GM23338 (cell line): Measurements from ENCODE around the gene GUCY2C. TPM values are rescaled to one million over a fixed set of nuclear protein-coding genes. Genes with fewer than 3 reads are reported as not detected.

Source experiments
- ATAC-seq: fragments of 200-7000 bp; cut with Tn5 transposase; 3 replicates; pipeline ENCODE4 v1.9.1; 2020
- DNase-seq: peaks from one replicate; pipeline ENCODE4 v3.0.0-alpha.2; 2015; ENCODE audit warnings: low spot score
- H2AFZ ChIP-seq: fragments of 200-600 bp; sonication (generic); 2 replicates; pipeline ENCODE4 v1.8.0; 2016; ENCODE audit warnings: antibody characterized with exemption, mild to moderate bottlenecking, moderate library complexity
- H3F3A ChIP-seq: fragments of 200-600 bp; sonication (generic); replicated peaks from 2 replicates; pipeline ENCODE4 v1.8.0; 2017; ENCODE audit warnings: antibody characterized with exemption, mixed run types, low read depth
- H3K27ac ChIP-seq: fragments of 200-600 bp; sonication (generic); 2 replicates; pipeline ENCODE4 v1.6.1; 2016; ENCODE audit warnings: low read depth
- H3K27me3 ChIP-seq: fragments of 200-600 bp; sonication (generic); 2 replicates; pipeline ENCODE4 v1.8.0; 2016; ENCODE audit warnings: mild to moderate bottlenecking, mixed run types, moderate library complexity; ENCODE audit not compliant: insufficient read depth
- H3K36me3 ChIP-seq: fragments of 200-600 bp; sonication (generic); 2 replicates; pipeline ENCODE4 v1.8.0; 2016; ENCODE audit warnings: mild to moderate bottlenecking; ENCODE audit not compliant: insufficient read depth
- H3K4me1 ChIP-seq: fragments of 200-600 bp; sonication (generic); 2 replicates; pipeline ENCODE4 v1.8.0; 2016; ENCODE audit warnings: mild to moderate bottlenecking, moderate library complexity; ENCODE audit not compliant: insufficient read depth
- H3K4me2 ChIP-seq: fragments of 200-600 bp; sonication (generic); 2 replicates; pipeline ENCODE4 v1.7.1; 2017; ENCODE audit warnings: mixed run types
- H3K4me3 ChIP-seq: fragments of 200-600 bp; sonication (generic); 2 replicates; pipeline ENCODE4 v1.6.1; 2016; ENCODE audit warnings: mixed run types
- H3K79me2 ChIP-seq: fragments of 200-600 bp; sonication (generic); replicated peaks from 2 replicates; pipeline ENCODE4 v1.8.0; 2017; ENCODE audit warnings: mild to moderate bottlenecking; ENCODE audit not compliant: insufficient read depth
- H3K9me2 ChIP-seq: fragments of 200-600 bp; sonication (generic); 2 replicates; pipeline ENCODE4 v1.8.0; 2017; ENCODE audit not compliant: insufficient read depth
- H4K20me1 ChIP-seq: fragments of 200-600 bp; sonication (generic); replicated peaks from 2 replicates; pipeline ENCODE4 v1.8.0; 2017; ENCODE audit warnings: mild to moderate bottlenecking; ENCODE audit not compliant: insufficient read depth
- H3K27ac Mint-ChIP-seq: 2 replicates; pipeline ENCODE4 v1.8.0; 2020; ENCODE audit warnings: inconsistent platforms, mild to moderate bottlenecking, moderate library complexity, mixed read lengths
- H3K27me3 Mint-ChIP-seq: 3 replicates; pipeline ENCODE4 v1.8.0; 2022; ENCODE audit warnings: low read depth, mild to moderate bottlenecking, moderate library complexity, mixed read lengths, inconsistent platforms; ENCODE audit not compliant: insufficient read depth, poor library complexity
- H3K36me3 Mint-ChIP-seq: 3 replicates; pipeline ENCODE4 v1.8.0; 2021; ENCODE audit warnings: low read depth, mild to moderate bottlenecking, inconsistent platforms, moderate library complexity, mixed read lengths
- H3K4me1 Mint-ChIP-seq: 3 replicates; pipeline ENCODE4 v1.8.0; 2020; ENCODE audit warnings: mild to moderate bottlenecking, inconsistent platforms, mixed read lengths
- H3K4me3 Mint-ChIP-seq: 3 replicates; pipeline ENCODE4 v1.8.0; 2021; ENCODE audit warnings: moderate library complexity, mild to moderate bottlenecking, inconsistent platforms, mixed read lengths
- H3K9me3 Mint-ChIP-seq: 3 replicates; pipeline ENCODE4 v1.8.0; 2020; ENCODE audit warnings: moderate library complexity, mild to moderate bottlenecking, inconsistent platforms, mixed read lengths
- CREB1 ChIP-seq: fragments of 250-450 bp; sonication (Bioruptor Pico); IDR thresholded peaks from 2 replicates; pipeline ENCODE4 v1.5.0; 2020; ENCODE audit warnings: low read depth, mild to moderate bottlenecking, moderate library complexity
- ETS1 ChIP-seq: IDR thresholded peaks from 2 replicates; pipeline ENCODE4 v1.6.1; 2016; ENCODE audit warnings: antibody characterized with exemption
- EZH2 ChIP-seq: fragments of 200-600 bp; sonication (generic); IDR thresholded peaks from one replicate; pipeline ENCODE4 v1.8.0; 2017; ENCODE audit warnings: antibody characterized with exemption, mild to moderate bottlenecking, low read depth; ENCODE audit not compliant: unreplicated experiment
- EZH2phosphoT487 ChIP-seq: fragments of 200-600 bp; sonication (generic); IDR thresholded peaks from one replicate; pipeline ENCODE4 v1.8.1; 2018; ENCODE audit warnings: antibody characterized with exemption; ENCODE audit not compliant: unreplicated experiment
- JUNB ChIP-seq: IDR thresholded peaks from one replicate; pipeline ENCODE4 v1.6.1; 2016; ENCODE audit warnings: antibody characterized with exemption; ENCODE audit not compliant: unreplicated experiment
- NANOG ChIP-seq: IDR thresholded peaks from 2 replicates; pipeline ENCODE4 v1.6.1; 2016; ENCODE audit warnings: antibody characterized with exemption, borderline replicate concordance
- POLR2AphosphoS5 ChIP-seq: IDR thresholded peaks from 2 replicates; pipeline ENCODE4 v1.6.1; 2016; ENCODE audit warnings: antibody characterized with exemption, low read depth
- REST ChIP-seq: IDR thresholded peaks from one replicate; pipeline ENCODE4 v1.6.1; 2018; ENCODE audit warnings: antibody characterized with exemption; ENCODE audit not compliant: unreplicated experiment
- STAT1 ChIP-seq: IDR thresholded peaks from one replicate; pipeline ENCODE4 v1.6.1; 2016; ENCODE audit warnings: antibody characterized with exemption; ENCODE audit not compliant: unreplicated experiment
- ZNF114 ChIP-seq: fragments of 250-450 bp; sonication (Bioruptor Pico); IDR thresholded peaks from 2 replicates; pipeline ENCODE4 v1.5.0; 2020; ENCODE audit warnings: mild to moderate bottlenecking, moderate library complexity
- ZNF331 ChIP-seq: fragments of 250-450 bp; sonication (Bioruptor Pico); IDR thresholded peaks from 2 replicates; pipeline ENCODE4 v1.5.0; 2020; ENCODE audit warnings: low read depth, mild to moderate bottlenecking, moderate library complexity
- polyA plus RNA-seq: library from polyadenylated mRNA; unstranded; fragments of >200 nt; fragmentation: Nextera tagmentation; extraction: Ambion mirVana; gene quantifications from 2 replicates; pipeline ENCODE4 v1.2.1, GENCODE V29; 2016
- total RNA-seq: library from RNA; depleted of rRNA; stranded (reverse); fragments of >200 nt; shearing (Covaris generic); gene quantifications from 2 replicates; pipeline ENCODE4 v1.2.3, GENCODE V29; 2014
- TF ChIP-seq, protein P1 (sequence below), 2 experiments: fragments of 200-600 bp in 1 of 2; sonication (generic) in 1 of 2; conservative IDR thresholded peaks; 2 replicates each; pipeline versions ENCODE4 v1.5.1 to v1.6.1; 2016 to 2017; ENCODE audit warnings: antibody characterized with exemption in 2 of 2, low read depth in 2 of 2, mild to moderate bottlenecking in 2 of 2, moderate library complexity in 1 of 2

The GUCY2C gene
- total and polyA plus RNA-seq, 2 experiments from 2014 or later: 2.1 to 3.1 TPM

DNA sequence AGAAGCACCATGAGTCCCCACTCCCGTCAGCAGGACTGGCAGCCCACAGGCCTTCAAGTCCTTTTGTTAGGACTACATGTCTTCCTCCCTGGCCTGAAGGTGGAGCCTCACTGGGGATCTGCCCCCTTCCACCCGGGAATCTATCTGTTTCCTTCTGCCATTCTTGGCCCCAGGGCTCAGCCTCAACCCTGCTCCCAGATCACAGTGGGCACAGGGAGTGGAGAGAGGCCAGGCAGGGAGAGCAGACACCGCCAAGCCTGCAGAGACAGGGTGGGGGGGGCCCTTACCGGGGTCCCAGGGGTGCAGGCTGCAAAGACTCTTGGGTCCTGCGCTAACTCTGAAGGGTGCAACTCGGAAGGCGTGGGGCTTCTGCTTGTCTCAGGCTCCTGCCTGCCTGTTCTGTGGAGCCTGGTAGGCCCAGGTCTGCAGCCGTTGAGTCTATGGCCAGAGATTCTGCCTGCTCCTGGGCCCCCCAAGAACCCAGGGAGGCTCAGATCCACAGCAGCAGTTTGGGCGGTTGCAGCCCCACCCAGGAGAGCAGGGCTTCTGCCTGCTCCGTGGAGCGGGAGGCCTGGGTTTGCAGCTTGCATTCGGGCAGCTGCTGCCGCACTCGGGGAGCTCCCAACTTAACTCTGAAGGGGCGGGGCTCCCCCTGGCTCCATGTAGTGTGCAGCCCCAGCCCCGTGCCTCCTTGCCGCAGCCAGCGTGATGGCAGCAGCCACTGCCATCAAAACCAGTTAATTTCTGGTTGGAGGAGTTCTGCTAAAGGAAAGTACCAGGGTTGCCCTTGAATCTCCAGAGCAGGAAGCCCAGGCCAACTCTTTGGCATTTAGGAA is 107.0 kb downstream of the GUCY2C start (continued):
- no peak for TF ChIP-seq EZH2

GRCh38 chr12:14588571-14588970 is 107.8 kb downstream of the GUCY2C start:
- Mint-ChIP-seq H3K4me3 (no peak overlapping the region), H3K27me3 (peaks cover 11% of the 10 kb centered on the region), H3K27ac (no peak overlapping the region), H3K9me3 (peaks cover 3% of the 10 kb centered on the region; the same call in 1 of the 3 replicates), H3K36me3 (no peaks in the 10 kb centered on the region), H3K4me1 (no peaks in the 10 kb centered on the region; the same call in 2 of the 3 replicates)
- no peak for DNase-seq
- Histone ChIP-seq H3K27ac (no peak overlapping the region), H3K4me3 (no peak overlapping the region), H3K4me2 (no peak overlapping the region), H3K79me2 (no peaks in the 10 kb centered on the region), H3K4me1 (no peaks in the 10 kb centered on the region), H2AFZ (peak overlapping the region; percentile 97), H3K27me3 (no peaks in the 10 kb centered on the region), H3K9me2 (no peaks in the 10 kb centered on the region), H3K36me3 (no peaks in the 10 kb centered on the region), H3F3A (0 out of 2 replicates have a peak, but pooled peaks cover 3% of the 10 kb centered on the region), H4K20me1 (no peaks in the 10 kb centered on the region)
- ATAC-seq: no peak
- TF ChIP-seq ETS1 (no peak), ZNF114 (CRISPR knock-in tag) (no peak), ZNF331 (CRISPR knock-in tag) (no peak), STAT1 (no peak), EZH2 (no peak), REST (no peak), EZH2phosphoT487 (no peak), POLR2AphosphoS5 (no peak), NANOG (no peak), JUNB (no peak), CREB1 (CRISPR knock-in tag) (no peak)
- TF ChIP-seq, protein P1, sequence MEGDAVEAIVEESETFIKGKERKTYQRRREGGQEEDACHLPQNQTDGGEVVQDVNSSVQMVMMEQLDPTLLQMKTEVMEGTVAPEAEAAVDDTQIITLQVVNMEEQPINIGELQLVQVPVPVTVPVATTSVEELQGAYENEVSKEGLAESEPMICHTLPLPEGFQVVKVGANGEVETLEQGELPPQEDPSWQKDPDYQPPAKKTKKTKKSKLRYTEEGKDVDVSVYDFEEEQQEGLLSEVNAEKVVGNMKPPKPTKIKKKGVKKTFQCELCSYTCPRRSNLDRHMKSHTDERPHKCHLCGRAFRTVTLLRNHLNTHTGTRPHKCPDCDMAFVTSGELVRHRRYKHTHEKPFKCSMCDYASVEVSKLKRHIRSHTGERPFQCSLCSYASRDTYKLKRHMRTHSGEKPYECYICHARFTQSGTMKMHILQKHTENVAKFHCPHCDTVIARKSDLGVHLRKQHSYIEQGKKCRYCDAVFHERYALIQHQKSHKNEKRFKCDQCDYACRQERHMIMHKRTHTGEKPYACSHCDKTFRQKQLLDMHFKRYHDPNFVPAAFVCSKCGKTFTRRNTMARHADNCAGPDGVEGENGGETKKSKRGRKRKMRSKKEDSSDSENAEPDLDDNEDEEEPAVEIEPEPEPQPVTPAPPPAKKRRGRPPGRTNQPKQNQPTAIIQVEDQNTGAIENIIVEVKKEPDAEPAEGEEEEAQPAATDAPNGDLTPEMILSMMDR (conservative IDR thresholded peaks at IDR 0.05; ENCODE audit: low read depth in 2 of 2): no peak
